Measurements from ENCODE around the gene NTM. TPM values are rescaled to one million over a fixed set of nuclear protein-coding genes. Genes with fewer than 3 reads are reported as not detected.

NTM gene
- total and polyA plus RNA-seq, 2 donors (not counting 3 experiments of a cell fraction or from before 2014, with no cell fraction given): 1.00 to 1.1 TPM

- H4K20me1 ChIP-seq (replicated peaks; ENCODE audit: control insufficient read depth, extremely low read depth, insufficient read depth, low read length): no peaks in the 10 kb centered on the region
- dilution Hi-C loops (cut with MboI; ENCODE audit: extremely low pct_ligation_motif_present, low sequenced_read_pairs): no loop called here
- no peaks in the 10 kb centered on the region for H3K79me2 ChIP-seq (ENCODE audit: control insufficient read depth, insufficient read depth, low read length)
- no peak overlapping the region for H3K4me2 ChIP-seq (ENCODE audit: insufficient read depth, low read length)
- CTCF ChIA-PET: interaction anchor here (1.8 to 6.9 kb wide), 4 partner anchors 9 to 120 kb away, joined by 7 to 39 read pairs (median 8); no protein-coding TSS in a partner anchor
- TF ChIP-seq FOS (IDR thresholded peaks at IDR 0.05; ENCODE audit: borderline replicate concordance, insufficient read depth, low read length): no peak
- no peak for TF ChIP-seq MAX (IDR thresholded peaks at IDR 0.05; ENCODE audit: insufficient read depth, insufficient read length)
- no peak for TF ChIP-seq POLR2AphosphoS5 (IDR thresholded peaks at IDR 0.05; ENCODE audit: insufficient read depth, low read depth, low read length)
- no peak for TF ChIP-seq EZH2 (IDR thresholded peaks at IDR 0.05; ENCODE audit: borderline replicate concordance, low read depth, low read length, severe bottlenecking)
- TF ChIP-seq CTCF (IDR thresholded peaks at IDR 0.05; ENCODE audit: extremely low read depth in 1 of 2, insufficient read depth in 1 of 2, low read depth in 1 of 2, low read length in 2 of 2): no peak
- TF ChIP-seq JUN (IDR thresholded peaks at IDR 0.05; ENCODE audit: borderline replicate concordance, insufficient read depth, insufficient read length, low read depth): no peak
- no peak for TF ChIP-seq GATA2 (IDR thresholded peaks at IDR 0.05; ENCODE audit: insufficient read depth, insufficient read length, low read depth, low read length)
- TF ChIP-seq MYC (IDR thresholded peaks at IDR 0.05; ENCODE audit: low read depth, low read length): no peak
- TF ChIP-seq POLR2A (IDR thresholded peaks at IDR 0.05; ENCODE audit: low read depth, low read length): no peak
- intact Hi-C loops (cut with micrococcal nuclease): loop anchor here (5.0 kb wide), 1 partner anchor 97 kb away; no protein-coding TSS in a partner anchor
- peaks cover 11% of the 10 kb centered on the region for H3K4me1 ChIP-seq (ENCODE audit: control insufficient read depth, extremely low read depth, insufficient read depth, low read length)
- peak overlapping the region; percentile 19 for H2AFZ ChIP-seq (ENCODE audit: low read depth, low read length)
- no peak for FAIRE-seq
- no peaks in the 10 kb centered on the region for H3K9me3 ChIP-seq (replicated peaks; ENCODE audit: control insufficient read depth, insufficient read depth, low read length)
- DNase-seq (ENCODE audit: low read depth, low spot score): no peak
- no peaks in the 10 kb centered on the region for H3K9me1 ChIP-seq (replicated peaks; ENCODE audit: control insufficient read depth, extremely low read depth, insufficient read depth, low read length)
- H3K4me3 ChIP-seq (replicated peaks in 1 of 3; ENCODE audit: insufficient read depth in 1 of 3, low read depth in 1 of 3, low read length in 3 of 3): no peak overlapping the region
- peaks cover 3 to 5% of the 10 kb centered on the region in 2 experiments for H3K27me3 ChIP-seq (ENCODE audit: control insufficient read depth in 2 of 2, insufficient read depth in 2 of 2, low read length in 2 of 2)
- no peak overlapping the region for H3K9ac ChIP-seq (replicated peaks; ENCODE audit: extremely low read depth, insufficient read depth, low read length)
- POLR2A ChIA-PET: no interaction called here
- no TSS peak for BruUV-seq (replicated peaks)
- H3K27ac ChIP-seq (ENCODE audit: insufficient read depth, low read depth, low read length): no peak overlapping the region
- H3K36me3 ChIP-seq (ENCODE audit: control insufficient read depth in 2 of 2, extremely low read depth in 1 of 2, insufficient read depth in 2 of 2, low read length in 2 of 2): no peaks in the 10 kb centered on the region
These were observed 445.2 kb downstream of the NTM start for GRCh38 chr11:131815590-131815989.

Measured in endothelial cell of umbilical vein (primary cell).